ENCODE results near the gene NCKIPSD. TPM values are rescaled to one million over a fixed set of nuclear protein-coding genes. Genes with fewer than 3 reads are reported as not detected.

NCKIPSD gene
- total RNA-seq, 1 donor from 2014 or later = 33.5 TPM

DNA sequence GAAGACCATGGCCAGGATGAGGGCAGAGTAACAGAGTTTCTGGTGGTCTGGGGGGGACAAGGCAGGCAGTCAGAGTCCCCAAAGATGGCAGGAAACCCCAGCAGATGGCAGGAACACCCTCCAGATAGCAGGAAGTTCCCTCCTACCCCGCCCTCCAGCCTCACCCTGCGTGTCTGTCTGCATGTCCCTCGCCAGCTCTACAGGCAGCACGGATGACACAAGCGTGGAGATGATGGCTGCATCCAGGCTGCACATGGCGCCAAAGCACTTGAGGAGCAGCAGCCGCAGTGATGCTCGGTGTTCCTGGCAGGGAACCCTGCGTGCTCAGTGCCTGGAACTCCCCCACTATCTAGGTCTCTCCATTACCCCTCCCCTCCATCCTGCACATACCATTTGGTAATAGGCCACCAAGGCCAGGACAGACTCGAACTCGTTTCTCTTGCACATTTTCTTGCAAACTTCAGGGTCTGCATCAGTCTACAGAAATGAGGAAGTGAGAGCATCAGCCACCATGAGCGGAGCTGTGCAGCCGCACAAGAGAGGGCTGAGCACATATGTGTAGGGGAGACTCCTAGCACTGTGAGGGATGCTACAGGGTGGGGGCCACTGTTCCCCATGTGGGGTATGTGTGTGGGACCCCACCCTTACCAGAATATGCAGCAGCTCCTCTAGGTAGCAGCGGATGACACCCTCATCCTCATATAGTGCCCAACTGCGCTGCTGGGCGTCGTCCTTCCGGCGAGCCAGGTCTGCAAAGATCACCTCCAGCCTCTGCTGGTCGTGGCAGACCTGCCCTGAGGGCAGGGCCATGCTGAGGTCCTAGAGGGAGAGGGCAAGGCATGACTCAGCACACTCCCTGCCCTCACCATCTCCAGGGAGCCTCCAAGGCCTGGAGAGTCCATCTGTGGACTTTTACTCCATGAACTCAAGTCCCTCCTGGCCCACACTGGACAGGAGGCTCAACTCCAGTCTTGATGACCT lies 6.0 kb downstream of the NCKIPSD start:
- no peak for DNase-seq (ENCODE audit: low spot score in 2 of 2, unreplicated experiment in 2 of 2)
- H3K4me3 Mint-ChIP-seq = no peak overlapping the region
- H3K27ac Mint-ChIP-seq = no peak overlapping the region
- peaks cover 32% of the 10 kb centered on the region for H3K36me3 Mint-ChIP-seq
- H3K27me3 Mint-ChIP-seq (ENCODE audit: low read depth) = no peaks in the 10 kb centered on the region
- H3K4me1 Mint-ChIP-seq = peaks cover 21% of the 10 kb centered on the region
- TF ChIP-seq, protein P1, sequence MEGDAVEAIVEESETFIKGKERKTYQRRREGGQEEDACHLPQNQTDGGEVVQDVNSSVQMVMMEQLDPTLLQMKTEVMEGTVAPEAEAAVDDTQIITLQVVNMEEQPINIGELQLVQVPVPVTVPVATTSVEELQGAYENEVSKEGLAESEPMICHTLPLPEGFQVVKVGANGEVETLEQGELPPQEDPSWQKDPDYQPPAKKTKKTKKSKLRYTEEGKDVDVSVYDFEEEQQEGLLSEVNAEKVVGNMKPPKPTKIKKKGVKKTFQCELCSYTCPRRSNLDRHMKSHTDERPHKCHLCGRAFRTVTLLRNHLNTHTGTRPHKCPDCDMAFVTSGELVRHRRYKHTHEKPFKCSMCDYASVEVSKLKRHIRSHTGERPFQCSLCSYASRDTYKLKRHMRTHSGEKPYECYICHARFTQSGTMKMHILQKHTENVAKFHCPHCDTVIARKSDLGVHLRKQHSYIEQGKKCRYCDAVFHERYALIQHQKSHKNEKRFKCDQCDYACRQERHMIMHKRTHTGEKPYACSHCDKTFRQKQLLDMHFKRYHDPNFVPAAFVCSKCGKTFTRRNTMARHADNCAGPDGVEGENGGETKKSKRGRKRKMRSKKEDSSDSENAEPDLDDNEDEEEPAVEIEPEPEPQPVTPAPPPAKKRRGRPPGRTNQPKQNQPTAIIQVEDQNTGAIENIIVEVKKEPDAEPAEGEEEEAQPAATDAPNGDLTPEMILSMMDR (IDR thresholded peaks at IDR 0.05; ENCODE audit: unreplicated experiment) = no peak
- H3K9me3 Mint-ChIP-seq = no peaks in the 10 kb centered on the region

DNA sequence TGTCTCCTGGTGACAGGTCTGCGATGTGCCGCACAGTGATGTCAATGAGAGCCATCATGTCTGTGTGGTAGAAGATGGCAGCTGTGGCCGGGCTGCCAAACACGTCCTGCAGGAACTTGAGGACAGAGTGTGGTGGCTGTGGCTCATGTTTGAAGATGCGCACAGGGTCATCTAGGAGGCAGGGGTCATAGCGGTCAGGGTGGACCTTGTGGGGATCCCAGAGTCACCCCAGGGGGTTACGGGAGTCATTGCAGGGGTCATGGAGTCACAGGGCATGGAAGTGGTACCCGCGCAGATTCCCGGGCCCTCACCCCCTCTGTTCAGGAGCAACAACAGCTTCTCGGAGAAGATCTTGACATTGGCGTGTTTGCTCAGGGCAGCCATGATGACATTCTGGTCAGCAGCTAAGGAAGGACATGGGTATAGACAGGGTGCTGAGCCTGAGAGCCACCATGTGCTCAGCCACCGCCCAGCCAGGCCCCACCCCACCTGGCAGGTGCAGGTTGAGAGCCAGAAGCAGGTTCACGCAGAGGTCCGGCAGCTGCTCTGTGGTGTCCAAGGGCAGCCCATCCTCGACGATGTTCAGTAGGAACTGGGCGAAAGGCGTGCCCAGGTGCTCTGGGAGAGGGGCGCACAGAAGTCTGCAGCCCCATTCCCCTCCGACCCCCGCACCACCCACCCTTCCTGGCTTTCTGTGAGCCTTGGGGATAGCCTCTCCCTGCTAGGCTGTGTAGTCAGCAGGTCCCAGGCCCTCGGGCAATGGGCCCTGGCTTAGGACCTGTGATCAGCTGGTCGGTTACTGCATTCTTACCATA lies 6.9 kb downstream of the NCKIPSD start:
- Mint-ChIP-seq H3K27ac (no peak overlapping the region), H3K27me3 (ENCODE audit: low read depth) (no peaks in the 10 kb centered on the region), H3K9me3 (no peaks in the 10 kb centered on the region), H3K4me3 (no peak overlapping the region), H3K4me1 (peaks cover 13% of the 10 kb centered on the region), H3K36me3 (peaks cover 32% of the 10 kb centered on the region)
- TF ChIP-seq, protein P1 (IDR thresholded peaks at IDR 0.05; ENCODE audit: unreplicated experiment) = no peak
- no peak for DNase-seq (ENCODE audit: low spot score in 2 of 2, unreplicated experiment in 2 of 2)

DNA sequence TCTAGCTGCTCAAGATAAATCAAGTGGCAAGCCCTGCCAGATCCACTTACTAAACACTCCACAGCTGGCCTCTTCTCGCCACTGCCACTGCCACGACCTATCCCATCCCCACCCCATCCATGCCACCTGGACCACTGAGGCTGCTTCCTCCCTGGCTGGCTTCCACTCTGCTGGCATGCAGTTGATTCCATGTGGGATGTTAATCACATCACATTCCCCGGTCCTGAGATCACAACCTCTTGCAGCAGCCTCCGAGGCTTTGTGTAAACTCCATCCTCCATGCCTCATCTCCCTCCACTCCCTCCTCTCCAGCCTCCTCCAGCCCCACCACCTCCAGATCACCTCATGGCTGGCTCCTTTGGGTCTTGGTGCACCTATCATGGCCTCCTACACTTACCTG lies 7.7 kb downstream of the NCKIPSD start:
- Mint-ChIP-seq H3K9me3 (no peaks in the 10 kb centered on the region), H3K27ac (no peak overlapping the region), H3K4me1 (peaks cover 6% of the 10 kb centered on the region), H3K36me3 (peaks cover 32% of the 10 kb centered on the region), H3K27me3 (ENCODE audit: low read depth) (no peaks in the 10 kb centered on the region), H3K4me3 (no peak overlapping the region)
- no peak for DNase-seq (ENCODE audit: low spot score in 2 of 2, unreplicated experiment in 2 of 2)
- TF ChIP-seq, protein P1 (IDR thresholded peaks at IDR 0.05; ENCODE audit: unreplicated experiment) = no peak

DNA sequence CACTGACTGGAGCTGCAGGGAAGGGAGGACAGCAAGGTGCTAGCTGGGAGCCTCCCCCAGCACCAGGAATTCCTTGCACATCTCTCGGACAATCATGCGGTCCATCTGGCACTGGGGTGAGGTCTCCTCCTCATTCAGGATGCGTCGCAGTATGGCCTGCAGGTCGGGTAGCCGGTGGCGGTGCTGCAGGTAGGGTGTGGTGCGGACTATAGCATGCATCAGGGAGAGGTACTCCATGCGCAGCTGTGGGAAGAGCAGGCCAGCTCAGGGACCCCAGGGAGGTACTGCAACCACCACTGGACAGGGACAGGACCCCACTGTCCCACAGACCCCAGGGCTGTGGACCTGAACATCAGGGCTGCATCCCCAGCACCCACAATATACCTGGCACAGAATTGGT lies 11.2 kb downstream of the NCKIPSD start:
- TF ChIP-seq, protein P1 (IDR thresholded peaks at IDR 0.05; ENCODE audit: unreplicated experiment) = no peak
- Mint-ChIP-seq H3K4me3 (no peak overlapping the region), H3K27me3 (ENCODE audit: low read depth) (no peaks in the 10 kb centered on the region), H3K9me3 (no peaks in the 10 kb centered on the region), H3K4me1 (no peaks in the 10 kb centered on the region), H3K36me3 (peaks cover 31% of the 10 kb centered on the region), H3K27ac (no peak overlapping the region)
- DNase-seq (ENCODE audit: low spot score in 2 of 2, unreplicated experiment in 2 of 2) = no peak

DNA sequence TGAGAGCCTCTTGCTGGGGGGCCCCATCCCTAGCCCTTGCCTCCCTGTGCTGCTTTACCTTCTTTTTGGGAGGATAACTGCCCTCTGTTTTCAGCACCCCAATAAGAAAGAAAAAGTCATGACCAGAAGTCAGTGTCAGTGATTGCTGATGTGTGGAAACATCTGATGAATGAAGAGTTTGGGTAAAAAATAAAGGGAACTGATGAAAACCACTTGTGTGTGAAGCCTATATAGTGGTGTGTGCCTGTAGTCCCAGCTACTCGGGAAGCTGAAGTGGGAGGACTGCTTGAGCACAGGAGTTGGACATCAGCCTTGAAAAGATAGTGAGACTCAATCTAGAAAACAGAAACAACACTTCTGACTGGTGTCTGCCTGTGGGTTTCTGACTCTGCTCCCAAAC lies 13.2 kb downstream of the NCKIPSD start:
- Mint-ChIP-seq H3K27ac (no peak overlapping the region), H3K4me1 (no peaks in the 10 kb centered on the region), H3K36me3 (peaks cover 17% of the 10 kb centered on the region), H3K4me3 (no peak overlapping the region), H3K9me3 (no peaks in the 10 kb centered on the region), H3K27me3 (ENCODE audit: low read depth) (no peaks in the 10 kb centered on the region)
- TF ChIP-seq, protein P1 (IDR thresholded peaks at IDR 0.05; ENCODE audit: unreplicated experiment) = no peak
- no peak for DNase-seq (ENCODE audit: low spot score in 2 of 2, unreplicated experiment in 2 of 2)
